KMS-11 (cell line): ENCODE measurements around the gene UQCRC2.

Experiments used
- H2AFZ ChIP-seq: fragments of 200-600 bp; sonication (generic); 2 replicates; pipeline ENCODE4 v1.6.1; 2016; ENCODE audit warnings: antibody characterized with exemption, mixed run types, low read depth
- H3K27ac ChIP-seq: fragments of 200-600 bp; sonication (generic); 2 replicates; pipeline ENCODE4 v1.6.1; 2016; ENCODE audit warnings: mild to moderate bottlenecking, mixed run types
- H3K27me3 ChIP-seq: fragments of 200-600 bp; sonication (generic); 2 replicates; pipeline ENCODE4 v1.6.1; 2017; ENCODE audit warnings: mild to moderate bottlenecking, low read depth, mixed run types, moderate library complexity; ENCODE audit not compliant: insufficient read depth
- H3K36me3 ChIP-seq: fragments of 200-600 bp; sonication (generic); 2 replicates; pipeline ENCODE4 v1.6.1; 2017; ENCODE audit warnings: mild to moderate bottlenecking, mixed run types; ENCODE audit not compliant: insufficient read depth
- H3K4me1 ChIP-seq: fragments of 200-600 bp; sonication (generic); 2 replicates; pipeline ENCODE4 v1.6.1; 2016; ENCODE audit warnings: mild to moderate bottlenecking, low read depth, mixed run types; ENCODE audit not compliant: poor library complexity, severe bottlenecking
- H3K4me2 ChIP-seq: fragments of 200-600 bp; sonication (generic); 2 replicates; pipeline ENCODE4 v1.7.0; 2016; ENCODE audit warnings: mild to moderate bottlenecking, mixed run types
- H3K4me3 ChIP-seq: fragments of 200-600 bp; sonication (generic); IDR thresholded peaks from 2 replicates; pipeline ENCODE4 v1.6.1; 2017; ENCODE audit warnings: low read depth, low read length, mixed read lengths; ENCODE audit not compliant: insufficient read depth
- H3K79me2 ChIP-seq: fragments of 200-600 bp; sonication (generic); 2 replicates; pipeline ENCODE4 v1.6.1; 2016; ENCODE audit warnings: low read depth, mixed run types; ENCODE audit not compliant: insufficient read depth
- H3K9ac ChIP-seq: fragments of 200-600 bp; sonication (generic); 2 replicates; pipeline ENCODE4 v1.6.1; 2016; ENCODE audit warnings: mild to moderate bottlenecking, mixed run types
- H4K20me1 ChIP-seq: fragments of 200-600 bp; sonication (generic); 2 replicates; pipeline ENCODE4 v1.6.1; 2016; ENCODE audit warnings: mild to moderate bottlenecking, mixed run types; ENCODE audit not compliant: insufficient read depth
- CTCF ChIP-seq: fragments of 200-600 bp; sonication (generic); conservative IDR thresholded peaks from 2 replicates; pipeline ENCODE4 v1.6.1; 2017; ENCODE audit warnings: low read depth, mild to moderate bottlenecking, antibody characterized with exemption, low read length, moderate library complexity, mixed read lengths

Gene UQCRC2

GRCh38 chr16:21959050-21959449, 5.9 kb downstream of the UQCRC2 start:
- Histone ChIP-seq H3K9ac (no peak overlapping the region), H3K4me1 (peaks cover 23% of the 10 kb centered on the region), H3K36me3 (peaks cover 12% of the 10 kb centered on the region; the same call in 1 of the 2 replicates), H3K79me2 (peaks cover 30% of the 10 kb centered on the region), H3K27me3 (no peaks in the 10 kb centered on the region), H3K27ac (no peak overlapping the region), H4K20me1 (no peaks in the 10 kb centered on the region), H3K4me2 (no peak overlapping the region), H3K4me3 (no peak overlapping the region), H2AFZ (no peak overlapping the region)
- TF ChIP-seq CTCF: no peak

GRCh38 chr16:21962475-21962874, 9.3 kb downstream of the UQCRC2 start:
- Histone ChIP-seq H3K79me2 (no peaks in the 10 kb centered on the region), H3K9ac (no peak overlapping the region), H3K4me2 (no peak overlapping the region), H3K4me3 (no peak overlapping the region), H3K36me3 (peaks cover 24% of the 10 kb centered on the region; the same call in 1 of the 2 replicates), H3K4me1 (peaks cover 6% of the 10 kb centered on the region), H4K20me1 (no peaks in the 10 kb centered on the region), H2AFZ (no peak overlapping the region), H3K27ac (no peak overlapping the region), H3K27me3 (no peaks in the 10 kb centered on the region)
- no peak for TF ChIP-seq CTCF

- no peaks in the 10 kb centered on the region for H3K79me2 ChIP-seq
- peaks cover 25% of the 10 kb centered on the region; the same call in 1 of the 2 replicates for H3K36me3 ChIP-seq
- H3K4me3 ChIP-seq: no peak overlapping the region
- H3K27me3 ChIP-seq: no peaks in the 10 kb centered on the region
- no peaks in the 10 kb centered on the region for H4K20me1 ChIP-seq
- no peak overlapping the region for H3K27ac ChIP-seq
- H2AFZ ChIP-seq: no peak overlapping the region
- no peak overlapping the region for H3K9ac ChIP-seq
- no peak for TF ChIP-seq CTCF
- no peak overlapping the region for H3K4me2 ChIP-seq
- peaks cover 6% of the 10 kb centered on the region for H3K4me1 ChIP-seq
Measured at GRCh38 chr16:21963887-21964286, 10.7 kb downstream of the UQCRC2 start.

- H3K36me3 ChIP-seq: peaks cover 22% of the 10 kb centered on the region; the same call in 1 of the 2 replicates
Measured at GRCh38 chr16:21964353-21964752, 11.2 kb downstream of the UQCRC2 start.

More at GRCh38 chr16:21964353-21964752, 11.2 kb downstream of the UQCRC2 start:
- H3K4me2 ChIP-seq: no peak overlapping the region
- H4K20me1 ChIP-seq: no peaks in the 10 kb centered on the region
- H3K27me3 ChIP-seq: no peaks in the 10 kb centered on the region
- no peak overlapping the region for H3K4me3 ChIP-seq
- H3K4me1 ChIP-seq: peaks cover 6% of the 10 kb centered on the region
- no peak overlapping the region for H3K9ac ChIP-seq
- no peak overlapping the region for H3K27ac ChIP-seq
- TF ChIP-seq CTCF: no peak
- no peaks in the 10 kb centered on the region for H3K79me2 ChIP-seq
- H2AFZ ChIP-seq: no peak overlapping the region
